PC-9 (cell line): ENCODE results near the gene FUT9.

ENCODE experiments used
- EZH2 ChIP-seq: fragments of 200-600 bp; sonication (generic); IDR thresholded peaks from 2 replicates; pipeline ENCODE4 v1.8.0; 2017; ENCODE audit warnings: antibody characterized with exemption, low read depth
- TF ChIP-seq, protein P1 (sequence below): fragments of 200-600 bp; sonication (generic); conservative IDR thresholded peaks from 2 replicates; pipeline ENCODE4 v1.6.1; 2017; ENCODE audit warnings: mixed run types, antibody characterized with exemption, mild to moderate bottlenecking, moderate library complexity

GRCh38 chr6:95991906-95992305 is 23.9 kb upstream of the FUT9 start:
- TF ChIP-seq, protein P1, sequence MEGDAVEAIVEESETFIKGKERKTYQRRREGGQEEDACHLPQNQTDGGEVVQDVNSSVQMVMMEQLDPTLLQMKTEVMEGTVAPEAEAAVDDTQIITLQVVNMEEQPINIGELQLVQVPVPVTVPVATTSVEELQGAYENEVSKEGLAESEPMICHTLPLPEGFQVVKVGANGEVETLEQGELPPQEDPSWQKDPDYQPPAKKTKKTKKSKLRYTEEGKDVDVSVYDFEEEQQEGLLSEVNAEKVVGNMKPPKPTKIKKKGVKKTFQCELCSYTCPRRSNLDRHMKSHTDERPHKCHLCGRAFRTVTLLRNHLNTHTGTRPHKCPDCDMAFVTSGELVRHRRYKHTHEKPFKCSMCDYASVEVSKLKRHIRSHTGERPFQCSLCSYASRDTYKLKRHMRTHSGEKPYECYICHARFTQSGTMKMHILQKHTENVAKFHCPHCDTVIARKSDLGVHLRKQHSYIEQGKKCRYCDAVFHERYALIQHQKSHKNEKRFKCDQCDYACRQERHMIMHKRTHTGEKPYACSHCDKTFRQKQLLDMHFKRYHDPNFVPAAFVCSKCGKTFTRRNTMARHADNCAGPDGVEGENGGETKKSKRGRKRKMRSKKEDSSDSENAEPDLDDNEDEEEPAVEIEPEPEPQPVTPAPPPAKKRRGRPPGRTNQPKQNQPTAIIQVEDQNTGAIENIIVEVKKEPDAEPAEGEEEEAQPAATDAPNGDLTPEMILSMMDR: no peak
- TF ChIP-seq EZH2: no peak
